ENCODE measurements around the gene VWF.

- no peak for TF ChIP-seq CTCF (IDR thresholded peaks at IDR 0.05; ENCODE audit: insufficient read depth, low read length)
- no peak for TF ChIP-seq REST (IDR thresholded peaks at IDR 0.05; ENCODE audit: insufficient replicate concordance, low read depth)
- no peak for TF ChIP-seq POLR2AphosphoS5 (IDR thresholded peaks at IDR 0.05; ENCODE audit: low read depth)
- TF ChIP-seq GABPA (IDR thresholded peaks at IDR 0.05; ENCODE audit: low read depth): no peak
These were observed 76.9 kb downstream of the VWF start for GRCh38 chr12:6047249-6048237.
